ENCODE measurements around the gene RASSF4.
"Not testable (repeated sequence)": the region's sequence is repeated elsewhere in the genome, so short reads cannot be mapped to it uniquely, and the experiment has no call there.

RASSF4 gene

DNA sequence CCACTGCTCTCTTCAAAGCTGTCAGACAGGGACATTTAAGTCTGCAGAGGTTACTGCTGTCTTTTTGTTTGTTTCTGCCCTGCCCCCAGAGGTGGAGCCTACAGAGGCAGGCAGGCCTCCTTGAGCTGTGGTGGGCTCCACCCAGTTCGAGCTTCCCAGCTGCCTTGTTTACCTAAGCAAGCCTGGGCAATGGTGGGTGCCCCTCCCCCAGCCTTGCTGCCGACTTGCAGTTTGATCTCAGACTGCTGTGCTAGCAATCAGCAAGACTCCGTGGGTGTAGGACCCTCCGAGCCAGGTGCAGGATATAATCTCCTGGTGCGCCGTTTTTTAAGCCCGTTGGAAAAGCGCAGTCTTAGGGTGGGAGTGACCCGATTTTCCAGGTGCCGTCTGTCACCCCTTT, 55.0 kb downstream of the RASSF4 start:
- DNase-seq, result not testable (repeated sequence)

DNA sequence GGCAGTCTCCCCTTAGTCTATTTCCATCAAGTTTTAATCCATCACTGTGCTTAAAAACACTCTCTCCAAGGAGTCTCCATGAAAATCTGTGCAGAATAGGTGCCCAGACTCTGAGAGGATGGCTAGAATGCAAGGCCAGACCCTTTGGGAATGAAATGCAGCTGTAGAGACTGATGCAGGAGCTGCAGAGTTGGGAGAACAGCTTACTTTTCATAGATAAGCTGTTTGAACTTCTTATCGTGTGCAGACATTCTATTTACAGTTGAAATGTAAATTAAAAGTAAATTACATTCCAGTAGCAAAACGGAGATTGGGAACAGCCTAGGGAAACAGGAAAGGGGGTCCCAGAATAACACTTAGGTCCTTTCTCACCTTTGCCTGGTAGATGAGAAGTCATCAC, 56.0 kb downstream of the RASSF4 start:
- no peak for DNase-seq

- no peak for DNase-seq
These were observed 63.8 kb downstream of the RASSF4 start for GRCh38 chr10:45023426-45023825.

DNA sequence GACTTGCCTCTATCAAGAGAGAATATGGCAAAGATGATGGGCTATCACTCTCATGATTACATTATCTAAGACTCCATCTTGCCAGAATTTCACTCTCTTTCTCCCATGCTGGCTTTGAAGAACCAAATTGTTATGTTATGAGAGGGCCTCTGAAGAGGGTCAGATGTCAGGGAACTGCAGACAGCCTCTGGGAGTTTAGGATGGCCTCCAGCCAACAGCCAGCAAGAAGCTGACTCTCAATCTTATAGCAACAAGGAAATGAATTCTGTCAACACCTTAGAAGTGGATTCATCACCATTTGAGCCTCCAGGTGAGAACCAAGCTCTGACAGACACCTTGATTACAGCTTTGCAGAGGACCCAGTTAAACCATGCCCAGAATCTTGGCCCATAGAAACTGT, 74.7 kb downstream of the RASSF4 start:
- no peak for DNase-seq

GRCh38 chr10:45035673-45036072, 76.1 kb downstream of the RASSF4 start:
- DNase-seq, result no peak

GRCh38 chr10:45040921-45041542, 81.4 kb downstream of the RASSF4 start:
- DNase-seq, result no peak

- no peak for DNase-seq
These were observed 84.7 kb downstream of the RASSF4 start for GRCh38 chr10:45044290-45044689.
